ENCODE data around the gene TAF4B.

- TF ChIP-seq CTCF (conservative IDR thresholded peaks at IDR 0.05; ENCODE audit: low read depth, low read length) (no peak), EZH2phosphoT487 (IDR thresholded peaks at IDR 0.05; ENCODE audit: borderline replicate concordance, low read length) (no peak)
Observed at GRCh38 chr18:26183395-26184112, 42.7 kb upstream of the TAF4B start.

Measured in PC-3 (cell line).